HG03520 (cell line): ENCODE data around the gene MYO1F.
"Not testable (repeated sequence)": the region's sequence is repeated elsewhere in the genome, so short reads cannot be mapped to it uniquely, and the experiment has no call there.

ENCODE experiments used
- ATAC-seq: cut with Tn5 transposase; IDR thresholded peaks from one replicate; pipeline ENCODE4 v1.9.1; 2021; ENCODE audit warnings: mild to moderate bottlenecking, moderate library complexity; ENCODE audit not compliant: unreplicated experiment

Gene MYO1F

GRCh38 chr19:8567522-8568172, 9.6 kb downstream of the MYO1F start:
- ATAC-seq: no peak

DNA sequence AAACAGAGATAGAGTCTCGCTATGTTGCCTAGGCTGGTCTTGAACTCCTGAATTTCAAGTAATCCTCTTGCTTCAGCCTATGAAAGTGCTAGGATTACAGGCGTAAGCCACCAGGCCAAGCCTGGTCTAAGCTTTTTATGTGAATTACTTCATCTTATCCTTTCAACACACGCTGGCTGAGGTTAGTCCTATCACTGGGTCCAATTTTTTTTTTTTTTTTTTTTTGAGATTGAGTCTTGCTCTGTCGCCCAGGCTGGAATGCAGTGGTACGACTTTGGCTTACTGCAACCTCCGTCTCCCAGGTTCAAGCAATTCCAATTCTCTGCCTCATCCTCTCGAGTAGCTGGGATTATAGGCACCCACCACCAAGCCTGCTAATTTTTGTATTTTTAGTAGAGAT, 10.4 kb downstream of the MYO1F start:
- no peak for ATAC-seq

- ATAC-seq: not testable (repeated sequence)
These were observed 12.4 kb downstream of the MYO1F start for GRCh38 chr19:8564866-8565265.

GRCh38 chr19:8561075-8561764, 16.0 kb downstream of the MYO1F start:
- ATAC-seq: no peak

GRCh38 chr19:8558325-8558724, 18.9 kb downstream of the MYO1F start:
- ATAC-seq: no peak

- ATAC-seq: no peak
These were observed 19.5 kb downstream of the MYO1F start for GRCh38 chr19:8557642-8558238.

GRCh38 chr19:8553729-8554128, 23.5 kb downstream of the MYO1F start:
- ATAC-seq: not testable (repeated sequence)

GRCh38 chr19:8552810-8553209, 24.4 kb downstream of the MYO1F start:
- no peak for ATAC-seq

DNA sequence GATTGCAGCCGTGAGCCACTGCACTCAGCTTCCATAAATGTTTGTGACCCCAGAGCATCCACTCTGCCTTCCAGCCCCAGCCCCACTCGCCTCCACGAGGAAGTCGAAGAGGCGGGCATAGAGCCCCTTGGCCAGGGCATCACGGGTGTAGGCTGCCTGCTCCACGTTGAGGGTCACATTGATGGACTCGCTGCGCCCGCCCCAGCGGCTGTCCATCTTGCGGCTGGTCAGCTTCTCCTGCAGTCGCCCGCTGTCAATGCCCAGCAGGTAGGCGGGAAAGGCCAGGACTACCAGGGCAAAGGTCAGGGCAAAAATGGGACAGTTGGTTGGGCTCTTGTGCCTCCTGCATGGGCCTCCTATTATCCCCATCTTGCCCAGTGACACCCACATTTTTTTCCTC, 27.2 kb downstream of the MYO1F start:
- no peak for ATAC-seq

- no peak for ATAC-seq
These were observed 31.5 kb downstream of the MYO1F start for GRCh38 chr19:8545743-8546142.

GRCh38 chr19:8544168-8544567, 33.1 kb downstream of the MYO1F start:
- ATAC-seq: no peak

DNA sequence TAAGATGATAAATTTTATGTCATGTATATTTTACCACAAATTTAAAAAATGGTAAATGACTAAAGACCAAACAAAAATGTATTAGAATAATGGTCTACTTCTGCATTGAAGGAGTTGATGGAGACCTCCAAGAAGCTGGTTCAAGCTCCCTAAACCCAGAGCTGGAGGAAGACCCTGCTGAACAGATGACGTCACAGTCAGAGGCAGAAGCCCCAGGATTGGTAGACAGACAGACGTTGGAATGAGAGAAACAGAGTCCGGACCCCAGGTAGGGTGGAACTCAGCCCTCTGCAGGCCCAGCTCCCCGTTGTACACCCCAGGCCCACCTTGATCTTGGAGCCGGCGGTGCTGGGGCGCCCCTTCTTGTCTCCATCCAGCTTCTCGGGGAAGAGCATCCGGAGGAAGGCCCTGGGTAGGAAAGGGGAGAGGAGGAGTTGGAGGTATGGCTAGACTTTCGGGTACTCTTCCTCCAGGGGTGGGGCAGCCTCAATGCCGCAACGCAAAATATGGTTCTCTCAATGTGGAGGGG, 37.6 kb downstream of the MYO1F start:
- no peak for ATAC-seq

DNA sequence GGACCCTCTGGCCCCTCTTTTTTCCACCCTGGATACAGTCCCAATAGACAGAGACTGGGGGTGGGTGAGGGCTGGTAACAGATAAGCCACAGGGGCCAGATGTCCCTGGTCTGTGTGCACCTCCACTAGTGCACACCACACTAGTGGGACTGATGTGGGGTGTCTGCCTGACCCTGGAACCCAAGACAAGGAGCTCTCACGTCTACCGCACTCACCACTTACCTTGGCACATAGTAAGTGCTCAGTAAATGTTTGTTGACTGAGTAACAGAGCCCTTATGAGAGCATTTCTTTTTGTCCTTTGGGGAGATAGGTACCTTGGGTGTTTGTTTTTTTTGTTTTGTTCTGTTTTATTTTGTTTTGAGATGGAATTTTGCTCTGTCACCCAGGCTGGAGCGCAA, 40.1 kb downstream of the MYO1F start:
- no peak for ATAC-seq

DNA sequence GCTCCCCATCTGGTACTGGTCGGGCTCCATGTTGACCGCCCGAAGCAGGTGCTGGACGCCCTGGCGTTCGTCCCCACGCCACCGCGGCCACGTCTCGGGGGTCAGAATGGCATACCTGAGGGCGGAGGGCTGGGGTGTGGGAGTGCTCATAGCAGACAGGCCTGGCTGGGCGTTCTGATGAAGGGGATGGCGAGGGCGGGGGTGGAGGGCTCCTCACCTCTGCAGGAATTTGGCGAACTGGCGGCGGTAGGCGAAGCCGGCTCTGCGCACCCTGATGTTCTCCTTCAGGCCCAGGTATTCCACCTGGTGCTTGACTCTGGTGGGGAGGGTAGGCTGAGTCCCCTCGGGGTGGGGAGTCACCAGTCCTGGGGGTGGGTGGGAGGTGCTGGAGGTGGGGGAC, 41.0 kb downstream of the MYO1F start:
- ATAC-seq: no peak

DNA sequence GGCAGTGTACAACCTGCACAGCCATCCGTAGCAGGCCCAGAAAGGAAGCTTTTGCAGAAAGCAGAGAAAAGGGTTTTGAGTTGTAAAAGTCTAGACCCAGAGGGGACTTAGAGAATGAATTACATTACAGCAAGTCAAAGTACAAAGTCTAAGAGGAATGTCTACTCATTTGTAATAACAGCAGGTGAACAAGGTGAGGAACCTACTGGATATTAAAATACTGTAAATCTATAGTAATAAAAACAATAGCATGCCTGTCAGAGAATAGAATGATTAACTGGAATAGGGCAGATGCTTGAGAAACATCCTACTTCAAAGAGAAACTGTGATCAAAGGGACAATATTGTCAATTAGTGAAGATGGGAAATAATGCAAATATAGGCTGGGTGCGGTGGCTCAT, 45.0 kb downstream of the MYO1F start:
- ATAC-seq: no peak

DNA sequence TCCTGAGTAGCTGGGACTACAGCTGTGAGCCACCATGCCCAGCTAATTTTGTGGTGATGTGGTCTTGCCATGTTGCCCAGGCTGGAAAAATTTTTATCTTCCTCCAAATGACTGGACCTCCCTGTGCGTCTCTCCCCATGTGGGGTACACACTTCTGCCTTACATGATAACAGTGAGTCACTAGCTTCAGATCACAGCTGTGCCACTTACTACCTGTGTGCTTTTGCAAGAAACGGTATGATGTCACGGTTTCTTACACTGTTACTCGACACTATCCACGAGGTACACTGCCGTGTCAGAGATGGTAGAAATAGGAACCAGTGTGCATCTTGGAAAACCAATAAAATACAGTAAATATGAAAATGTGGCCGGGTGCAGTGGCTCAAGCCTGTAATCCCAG, 45.8 kb downstream of the MYO1F start:
- no peak for ATAC-seq

DNA sequence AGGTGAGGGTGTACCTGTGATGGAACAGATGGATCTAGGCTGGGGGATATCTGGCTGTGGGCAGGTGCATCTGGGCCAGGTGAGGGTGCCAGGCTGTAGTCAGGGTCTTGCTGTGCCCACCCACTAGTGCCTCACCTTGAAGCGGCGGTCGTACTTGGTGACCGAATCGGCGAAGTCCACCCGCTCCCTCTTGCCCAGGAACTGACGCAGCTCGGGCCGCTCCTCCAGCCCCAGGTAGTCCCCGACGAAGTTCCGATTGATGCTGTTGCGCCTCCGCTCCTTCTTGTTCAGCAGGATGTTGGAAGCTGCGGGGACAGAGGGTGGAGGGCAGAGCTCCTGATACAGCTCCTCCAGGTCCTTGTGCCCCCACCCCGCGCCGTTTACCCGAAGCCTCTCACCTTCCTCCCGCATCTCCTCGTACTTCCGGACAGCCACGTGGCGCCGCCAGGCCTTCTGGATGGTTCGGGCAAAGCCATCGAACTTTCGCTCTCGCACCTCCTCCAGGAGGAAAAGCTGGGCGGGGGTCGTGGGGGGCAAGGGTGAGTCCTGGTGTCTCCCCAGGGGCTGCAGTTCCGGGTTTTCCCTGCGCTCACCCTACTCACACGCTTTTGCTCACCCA, 47.1 kb downstream of the MYO1F start:
- ATAC-seq: no peak

GRCh38 chr19:8529369-8530006, 47.8 kb downstream of the MYO1F start:
- no peak for ATAC-seq

DNA sequence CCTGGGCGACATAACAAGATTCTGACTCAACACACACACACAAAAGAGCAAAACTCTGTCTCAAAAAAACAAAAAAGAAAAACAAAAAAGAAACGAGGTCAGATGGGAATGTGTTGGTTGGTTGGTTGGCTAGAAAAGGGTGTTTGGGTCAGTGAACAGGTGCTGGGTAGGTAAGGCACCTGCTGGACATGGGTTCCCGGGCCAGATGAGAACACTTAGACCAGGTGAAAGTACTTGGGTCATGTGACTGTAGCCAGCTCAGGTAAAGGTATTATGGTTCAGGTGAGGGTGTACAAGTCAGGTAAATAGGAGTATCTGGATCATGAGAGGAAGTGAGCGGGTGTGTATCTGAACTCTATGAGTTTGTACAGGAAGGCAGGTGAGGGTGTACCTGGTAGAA, 48.7 kb downstream of the MYO1F start:
- ATAC-seq: no peak

DNA sequence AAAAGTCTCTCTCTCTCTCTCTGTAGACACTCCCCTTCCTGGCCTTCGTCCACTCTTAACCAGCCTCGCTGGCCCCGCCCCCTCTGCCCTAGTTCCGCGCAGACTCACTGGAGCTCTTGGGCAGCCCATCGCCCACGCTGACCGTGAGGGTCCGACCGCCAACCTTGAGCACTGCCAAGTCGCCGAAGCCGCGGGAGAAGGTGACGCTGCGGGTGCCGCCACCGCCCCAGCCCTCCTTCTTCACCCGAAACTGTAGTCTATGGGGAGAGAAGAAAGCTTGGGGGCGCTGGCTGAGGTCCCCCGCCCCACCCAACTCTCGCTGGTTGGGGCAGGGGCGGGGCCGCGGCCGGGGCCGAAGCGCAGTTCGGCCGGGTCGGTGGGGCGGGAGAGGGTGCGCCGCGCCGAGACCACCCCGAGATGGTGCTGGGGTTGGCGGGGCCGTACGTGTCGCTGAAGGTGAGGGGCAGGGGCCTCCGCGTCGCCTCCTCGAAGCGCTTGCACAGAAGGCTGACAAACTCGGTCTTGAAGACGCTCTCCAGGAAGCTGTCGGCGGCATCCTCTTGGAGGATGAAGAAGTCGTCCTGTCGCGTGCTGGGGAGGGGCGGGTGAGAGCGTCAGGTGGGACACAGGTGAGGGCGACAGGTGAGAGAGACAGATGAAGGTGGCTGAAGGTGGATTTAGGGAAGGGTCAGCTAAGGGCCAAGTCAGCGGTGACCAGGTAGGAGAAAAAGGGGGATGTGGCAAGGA, 50.7 kb downstream of the MYO1F start:
- no peak for ATAC-seq

DNA sequence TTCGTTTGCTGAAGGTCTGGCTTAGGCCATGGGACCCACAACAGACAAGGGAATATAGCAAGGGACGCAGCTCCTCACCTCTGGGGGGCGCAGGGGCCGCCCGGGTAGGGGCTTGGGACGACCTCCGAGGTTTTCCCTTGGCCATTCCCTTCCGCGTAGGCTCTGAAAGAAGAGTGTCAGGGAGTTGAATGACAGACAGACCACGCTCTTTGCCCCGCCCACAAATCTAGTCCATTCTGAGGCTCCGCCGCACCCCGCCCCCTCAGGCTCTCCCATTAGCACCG, 51.9 kb downstream of the MYO1F start:
- ATAC-seq: no peak
